IMR-90 (cell line): Measurements from ENCODE around the gene MGA. TPM values are rescaled to one million over a fixed set of nuclear protein-coding genes. Genes with fewer than 3 reads are reported as not detected.

ENCODE experiments used
- ATAC-seq: fragments of 200-7000 bp; cut with Tn5 transposase; 2 replicates; pipeline ENCODE4 v1.9.1; 2020; ENCODE audit warnings: low read depth, mild to moderate bottlenecking, moderate library complexity
- BruUV-seq: library from RNA; stranded (reverse); fragments of 400-500 nt; replicated peaks from 2 replicates; lab custom pipeline; 2021; lab: Mats Ljungman, UMichigan
- CTCF ChIA-PET: fragments of 300-600 bp; formaldehyde crosslinking; extraction: SDS; loops from one replicate; lab custom pipeline; 2021; ENCODE audit warnings: antibody characterized with exemption; lab: Yijun Ruan, JAX
- POLR2A ChIA-PET: fragments of 300-600 bp; sonication (Branson Sonifier 250); formaldehyde crosslinking; loops from one replicate; lab custom pipeline; 2022; ENCODE audit warnings: antibody characterized with exemption; ENCODE audit not compliant: unreplicated experiment; lab: Charles Lee
- DNase-seq: peaks from one replicate; pipeline ENCODE4 v3.0.0; 2013
- H2AFZ ChIP-seq: replicated peaks from 2 replicates; pipeline ENCODE3; 2013; ENCODE audit warnings: low read length, mild to moderate bottlenecking; ENCODE audit not compliant: poor library complexity
- H2AK5ac ChIP-seq: 2 replicates; pipeline ENCODE4 v1.6.1; 2013; ENCODE audit warnings: low read depth, low read length, inconsistent platforms
- H2AK9ac ChIP-seq: replicated peaks from 2 replicates; pipeline ENCODE3; 2013; ENCODE audit warnings: mild to moderate bottlenecking, low read depth, low read length, moderate library complexity; ENCODE audit not compliant: poor library complexity
- H2BK120ac ChIP-seq: 2 replicates; pipeline ENCODE4 v1.6.1; 2013; ENCODE audit warnings: low read depth, low read length, inconsistent platforms
- H2BK15ac ChIP-seq: 3 replicates; pipeline ENCODE4 v1.6.1; 2013; ENCODE audit warnings: low read depth, low read length, inconsistent platforms
- H2BK20ac ChIP-seq: 2 replicates; pipeline ENCODE4 v1.6.1; 2013; ENCODE audit warnings: low read depth, mild to moderate bottlenecking, inconsistent platforms, low read length, moderate library complexity
- H2BK5ac ChIP-seq: 2 replicates; pipeline ENCODE4 v1.6.1; 2013; ENCODE audit warnings: mild to moderate bottlenecking, low read depth, low read length, inconsistent platforms; ENCODE audit not compliant: poor library complexity, severe bottlenecking
- H3K14ac ChIP-seq: replicated peaks from 2 replicates; pipeline ENCODE4 v1.6.1; 2013; ENCODE audit warnings: low read depth, low read length, inconsistent platforms
- H3K18ac ChIP-seq: 2 replicates; pipeline ENCODE4 v1.6.1; 2013; ENCODE audit warnings: low read depth, low read length, control low read depth
- H3K23ac ChIP-seq: 2 replicates; pipeline ENCODE4 v1.6.1; 2013; ENCODE audit warnings: low read depth, low read length, inconsistent platforms
- H3K27ac ChIP-seq: 2 replicates; pipeline ENCODE4 v1.5.1; 2013; ENCODE audit warnings: mild to moderate bottlenecking, control low read depth, low read length; ENCODE audit not compliant: insufficient read depth
- H3K27me3 ChIP-seq: 2 replicates; pipeline ENCODE4 v1.6.1; 2013; ENCODE audit warnings: low read length; ENCODE audit not compliant: control insufficient read depth, insufficient read depth
- H3K36me3 ChIP-seq: 2 replicates; pipeline ENCODE4 v1.6.1; 2013; ENCODE audit warnings: low read length, mixed read lengths; ENCODE audit not compliant: control insufficient read depth, insufficient read depth
- H3K4ac ChIP-seq: 2 replicates; pipeline ENCODE4 v1.6.1; 2013; ENCODE audit warnings: low read depth, low read length, inconsistent platforms
- H3K4me1 ChIP-seq: 2 replicates; pipeline ENCODE4 v1.6.1; 2013; ENCODE audit warnings: low read length, mixed read lengths; ENCODE audit not compliant: control insufficient read depth, insufficient read depth
- H3K4me2 ChIP-seq: 2 replicates; pipeline ENCODE4 v1.6.1; 2013; ENCODE audit warnings: low read depth, mild to moderate bottlenecking, control low read depth, low read length, moderate library complexity
- H3K4me3 ChIP-seq: 2 replicates; pipeline ENCODE4 v1.5.1; 2013; ENCODE audit warnings: low read depth, mild to moderate bottlenecking, control low read depth, low read length, moderate library complexity; ENCODE audit not compliant: insufficient read depth
- H3K56ac ChIP-seq: 2 replicates; pipeline ENCODE4 v1.6.1; 2013; ENCODE audit warnings: low read length, inconsistent platforms; ENCODE audit not compliant: insufficient read depth; ENCODE audit errors: extremely low read depth
- H3K79me1 ChIP-seq, 2 experiments: 2 replicates each; pipeline ENCODE4 v1.6.1; 2013; ENCODE audit warnings: low read length in 2 of 2, inconsistent platforms in 1 of 2, low read depth in 1 of 2
- H3K9ac ChIP-seq: 2 replicates; pipeline ENCODE4 v1.6.1; 2013; ENCODE audit warnings: low read depth, low read length, control low read depth
- H3K9me1 ChIP-seq: 2 replicates; pipeline ENCODE4 v1.6.1; 2013; ENCODE audit warnings: low read length, inconsistent platforms; ENCODE audit not compliant: insufficient read depth
- H3K9me3 ChIP-seq: 2 replicates; pipeline ENCODE4 v1.6.1; 2013; ENCODE audit warnings: low read length; ENCODE audit not compliant: control insufficient read depth, insufficient read depth
- H4K20me1 ChIP-seq: 2 replicates; pipeline ENCODE4 v1.6.1; 2013; ENCODE audit warnings: low read length, inconsistent platforms; ENCODE audit not compliant: insufficient read depth
- H4K5ac ChIP-seq: 2 replicates; pipeline ENCODE4 v1.6.1; 2013; ENCODE audit warnings: mild to moderate bottlenecking, low read depth, low read length, control low read depth
- H4K8ac ChIP-seq, 2 experiments: 2 replicates each; pipeline ENCODE4 v1.6.1; 2013; ENCODE audit warnings: low read depth in 2 of 2, low read length in 2 of 2, control low read depth in 1 of 2, inconsistent platforms in 1 of 2
- H4K91ac ChIP-seq: 2 replicates; pipeline ENCODE4 v1.6.1; 2013; ENCODE audit warnings: low read depth, low read length, inconsistent platforms; ENCODE audit not compliant: insufficient read depth
- BHLHE40 ChIP-seq: fragments of 150-350 bp; IDR thresholded peaks from 2 replicates; pipeline ENCODE4 v1.6.1; 2016; ENCODE audit warnings: mild to moderate bottlenecking, low read depth, low read length
- CHD1 ChIP-seq: IDR thresholded peaks from 2 replicates; pipeline ENCODE4 v1.6.1; 2012; ENCODE audit warnings: low read depth, low read length, improper control_type of control experiment
- FOS ChIP-seq: fragments of 150-350 bp; IDR thresholded peaks from 2 replicates; pipeline ENCODE4 v1.6.1; 2016; ENCODE audit warnings: low read depth, low read length
- MAZ ChIP-seq: IDR thresholded peaks from 2 replicates; pipeline ENCODE4 v1.6.1; 2012; ENCODE audit warnings: low read depth, mild to moderate bottlenecking, low read length, improper control_type of control experiment, moderate library complexity, borderline replicate concordance
- MXI1 ChIP-seq: IDR thresholded peaks from 2 replicates; pipeline ENCODE4 v1.6.1; 2012; ENCODE audit warnings: low read depth, mild to moderate bottlenecking, low read length, moderate library complexity, borderline replicate concordance
- NFE2L2 ChIP-seq: fragments of 150-350 bp; IDR thresholded peaks from 2 replicates; pipeline ENCODE4 v1.6.1; 2016; ENCODE audit warnings: low read depth, mild to moderate bottlenecking, low read length
- WGBS, 2 experiments: methylation state at CpG; one replicate each; pipeline versions ENCODE4 v1.1.5 to v1.1.7; 2013; ENCODE audit warnings: missing lambda C conversion rate in 2 of 2; ENCODE audit not compliant: insufficient read length in 1 of 2; ENCODE audit errors: extremely low coverage in 2 of 2; 5-methylcytosine and 5-hydroxymethylcytosine counted together
- dilution Hi-C: fragments of 300-500 bp; cut with HindIII; formaldehyde crosslinking; loops from one replicate; pipeline ENCODE4 v1.14.3; 2018; ENCODE audit warnings: low sequenced_read_pairs; ENCODE audit not compliant: unreplicated experiment
- in situ Hi-C: fragments of 300-500 bp; cut with MboI; formaldehyde crosslinking; loops from 3 replicates; pipeline ENCODE4 v1.14.3; 2019; ENCODE audit warnings: low sequenced_read_pairs, inconsistent platforms, mixed read lengths
- intact Hi-C: fragments of 100-400 bp; cut with micrococcal nuclease; formaldehyde crosslinking; loops from 2 replicates; pipeline ENCODE4 v1.10.0; 2022
- polyA plus RNA-seq, 3 experiments: library from polyadenylated mRNA; depleted of rRNA; stranded (reverse); fragments of >200 nt; gene quantifications; 2 replicates each; pipeline ENCODE4 v1.2.3, GENCODE V29; 2012; ENCODE audit warnings: low replicate concordance in 1 of 3
- total RNA-seq: library from RNA; depleted of rRNA; stranded (reverse); fragments of >200 nt; gene quantifications from 2 replicates; pipeline ENCODE4 v1.2.3, GENCODE V29; 2012

Gene MGA
- total and polyA plus RNA-seq, 2 of the 4 experiments (the other 2 are of a cell fraction): 3.2 to 38.0 TPM

- Histone ChIP-seq H4K91ac (no peak overlapping the region; the same call in 1 of the 2 replicates), H3K4ac (no peak overlapping the region), H3K18ac (no peak overlapping the region), H2AK5ac (no peak overlapping the region), H3K9me1 (no peaks in the 10 kb centered on the region; the same call in 1 of the 2 replicates), H3K9me3 (no peaks in the 10 kb centered on the region), H3K56ac (no peak overlapping the region), H3K27ac (no peak overlapping the region), H3K4me3 (no peak overlapping the region), H3K27me3 (no peaks in the 10 kb centered on the region), H3K4me2 (no peak overlapping the region), H3K9ac (no peak overlapping the region), H2BK20ac (no peak overlapping the region; the same call in 1 of the 2 replicates), H3K79me1 (peaks cover 5 to 25% of the 10 kb centered on the region in 2 experiments), H3K4me1 (peaks cover 4% of the 10 kb centered on the region), H4K8ac (peak overlapping the region in 1 of 2 experiments; percentile 67; a peak in 1 of 4 replicates), H2BK5ac (no peak overlapping the region), H2AK9ac (peak overlapping the region; percentile 79), H4K20me1 (peaks cover 1% of the 10 kb centered on the region; the same call in 1 of the 2 replicates), H4K5ac (no peak overlapping the region), H3K36me3 (no peaks in the 10 kb centered on the region), H3K23ac (no peak overlapping the region), H2BK120ac (peak overlapping the region; percentile 45; the same call in 1 of the 2 replicates), H2BK15ac (no peak overlapping the region; the same call in 2 of the 3 replicates), H2AFZ (no peak overlapping the region), H3K14ac (no peak overlapping the region; the same call in 1 of the 2 replicates)
- ATAC-seq (no peak), DNase-seq (peak; percentile 44)
- in situ Hi-C loops: no loop called here
- POLR2A ChIA-PET: no interaction called here
- BruUV-seq: no TSS peak
- CTCF ChIA-PET: no interaction called here
- intact Hi-C loops: no loop called here
- TF ChIP-seq FOS: no peak
- no peak for TF ChIP-seq CHD1
- no peak for TF ChIP-seq MAZ
- no peak for TF ChIP-seq NFE2L2
- no peak for TF ChIP-seq MXI1
- no peak for TF ChIP-seq BHLHE40
- WGBS, 2 experiments: no CpG with 5 or more reads among the region's 2 CpGs
- dilution Hi-C loops: no loop called here
Measured at GRCh38 chr15:41656188-41656587, 4.0 kb upstream of the MGA start.
